ENCODE data around the gene ZBTB45.
A peak's percentile ranks its signal among the peaks of the same experiment; 100 is the strongest.

Gene ZBTB45

DNA sequence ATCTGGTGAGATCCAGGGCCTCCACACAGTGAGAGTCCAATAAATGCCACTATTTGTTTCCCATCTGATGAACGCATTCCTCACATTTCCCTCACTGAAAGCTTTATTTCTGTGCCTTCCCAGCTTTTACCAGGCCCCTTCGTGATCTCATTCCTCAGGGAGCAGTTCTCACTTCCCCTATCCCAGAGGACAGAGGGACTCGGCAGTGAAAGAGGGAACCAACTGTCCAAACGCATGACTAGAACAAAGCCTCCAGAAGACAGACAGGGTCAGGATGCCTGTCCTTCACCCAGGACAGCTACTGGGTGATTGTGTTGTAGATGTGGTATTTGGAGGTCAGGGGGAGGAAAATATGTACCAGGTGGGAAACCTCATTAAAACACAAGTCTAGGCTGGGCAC, 2.0 kb upstream of the ZBTB45 start:
- no peak for DNase-seq (ENCODE audit: low read depth)
- no peak overlapping the region for H3K4me3 ChIP-seq (ENCODE audit: low read length)
- TF ChIP-seq, protein P1, sequence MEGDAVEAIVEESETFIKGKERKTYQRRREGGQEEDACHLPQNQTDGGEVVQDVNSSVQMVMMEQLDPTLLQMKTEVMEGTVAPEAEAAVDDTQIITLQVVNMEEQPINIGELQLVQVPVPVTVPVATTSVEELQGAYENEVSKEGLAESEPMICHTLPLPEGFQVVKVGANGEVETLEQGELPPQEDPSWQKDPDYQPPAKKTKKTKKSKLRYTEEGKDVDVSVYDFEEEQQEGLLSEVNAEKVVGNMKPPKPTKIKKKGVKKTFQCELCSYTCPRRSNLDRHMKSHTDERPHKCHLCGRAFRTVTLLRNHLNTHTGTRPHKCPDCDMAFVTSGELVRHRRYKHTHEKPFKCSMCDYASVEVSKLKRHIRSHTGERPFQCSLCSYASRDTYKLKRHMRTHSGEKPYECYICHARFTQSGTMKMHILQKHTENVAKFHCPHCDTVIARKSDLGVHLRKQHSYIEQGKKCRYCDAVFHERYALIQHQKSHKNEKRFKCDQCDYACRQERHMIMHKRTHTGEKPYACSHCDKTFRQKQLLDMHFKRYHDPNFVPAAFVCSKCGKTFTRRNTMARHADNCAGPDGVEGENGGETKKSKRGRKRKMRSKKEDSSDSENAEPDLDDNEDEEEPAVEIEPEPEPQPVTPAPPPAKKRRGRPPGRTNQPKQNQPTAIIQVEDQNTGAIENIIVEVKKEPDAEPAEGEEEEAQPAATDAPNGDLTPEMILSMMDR (conservative IDR thresholded peaks at IDR 0.05; ENCODE audit: low read depth, low read length) = no peak

DNA sequence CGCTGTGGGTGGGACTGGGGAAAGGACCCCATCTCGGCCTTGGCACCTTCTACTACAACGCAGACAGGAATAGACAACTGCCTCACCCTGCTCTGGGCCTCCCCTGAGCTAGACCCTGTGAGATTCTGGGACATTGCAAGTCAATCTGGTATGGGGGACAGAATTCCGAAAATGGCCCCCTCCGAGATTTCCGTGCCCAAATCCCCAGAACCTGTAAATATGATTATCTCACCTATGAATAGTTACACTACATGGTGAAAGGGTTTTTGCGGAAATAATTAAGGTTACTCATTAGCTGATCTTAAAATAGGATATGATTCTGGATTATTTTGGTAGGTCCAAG, 618 bp upstream of the ZBTB45 start:
- TF ChIP-seq, protein P1 (conservative IDR thresholded peaks at IDR 0.05; ENCODE audit: low read depth, low read length) = no peak
- no peak for DNase-seq (ENCODE audit: low read depth)
- H3K4me3 ChIP-seq (ENCODE audit: low read length) = peak overlapping the region; percentile 81

DNA sequence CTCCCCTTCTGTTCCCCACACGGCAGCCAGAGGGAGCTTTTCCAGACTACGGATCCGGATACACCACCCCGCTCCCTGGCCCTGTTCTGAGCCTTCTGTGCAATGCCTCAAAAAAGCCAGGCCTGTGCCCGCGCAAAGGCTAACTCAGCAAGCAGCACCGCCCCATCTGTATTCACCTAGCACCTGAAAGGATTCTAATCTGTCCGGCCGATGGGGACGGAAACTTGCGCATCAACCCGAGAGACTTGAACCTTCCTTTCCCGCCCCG, 589 bp downstream of the ZBTB45 start:
- peak; percentile 42 for DNase-seq (ENCODE audit: low read depth)
- TF ChIP-seq, protein P1 (conservative IDR thresholded peaks at IDR 0.05; ENCODE audit: low read depth, low read length) = peak; percentile 86
- H3K4me3 ChIP-seq (ENCODE audit: low read length) = peak overlapping the region; percentile 81

DNA sequence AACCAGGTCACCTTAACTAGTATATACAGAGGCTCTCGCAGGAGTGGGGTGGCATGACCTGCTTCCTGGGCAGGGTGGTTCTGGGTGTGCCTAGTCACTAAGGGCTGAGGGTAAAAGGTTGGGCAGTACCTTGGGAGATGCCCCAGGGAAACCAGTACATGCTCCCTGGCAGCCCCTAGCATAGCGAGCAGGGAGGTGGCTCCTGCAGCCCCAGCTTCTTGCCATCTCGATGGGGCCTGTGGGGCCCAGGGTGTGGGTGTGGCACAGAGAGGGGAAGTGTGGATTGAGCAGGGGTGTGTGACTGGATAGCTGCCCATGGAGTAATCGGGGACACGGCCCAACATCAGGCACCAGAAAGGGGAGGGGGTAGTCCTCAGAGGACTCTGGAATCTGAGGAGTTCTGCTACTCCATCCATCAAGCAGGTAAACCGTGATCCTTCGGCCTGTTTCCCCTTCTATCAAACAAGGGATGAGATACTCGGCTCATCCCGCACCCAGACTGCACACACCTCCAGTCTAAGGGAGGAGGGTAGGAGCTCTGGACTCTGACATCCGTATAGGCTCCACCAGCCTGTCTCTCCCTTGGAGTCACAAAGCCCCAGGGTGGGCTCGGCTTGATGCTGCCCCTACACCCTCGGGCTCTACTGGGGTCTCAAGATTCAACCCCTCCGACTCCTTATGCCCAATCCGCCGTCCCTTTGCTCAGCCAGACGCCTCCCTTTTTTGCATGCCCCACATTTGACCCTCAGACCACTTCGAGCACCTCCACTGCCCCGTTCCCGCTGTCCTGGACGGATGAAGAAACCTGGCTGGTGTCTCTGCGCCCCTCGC, 1.1 kb downstream of the ZBTB45 start:
- H3K4me3 ChIP-seq (ENCODE audit: low read length) = peak overlapping the region; percentile 81
- no peak for DNase-seq (ENCODE audit: low read depth)
- TF ChIP-seq, protein P1 (conservative IDR thresholded peaks at IDR 0.05; ENCODE audit: low read depth, low read length) = no peak

DNA sequence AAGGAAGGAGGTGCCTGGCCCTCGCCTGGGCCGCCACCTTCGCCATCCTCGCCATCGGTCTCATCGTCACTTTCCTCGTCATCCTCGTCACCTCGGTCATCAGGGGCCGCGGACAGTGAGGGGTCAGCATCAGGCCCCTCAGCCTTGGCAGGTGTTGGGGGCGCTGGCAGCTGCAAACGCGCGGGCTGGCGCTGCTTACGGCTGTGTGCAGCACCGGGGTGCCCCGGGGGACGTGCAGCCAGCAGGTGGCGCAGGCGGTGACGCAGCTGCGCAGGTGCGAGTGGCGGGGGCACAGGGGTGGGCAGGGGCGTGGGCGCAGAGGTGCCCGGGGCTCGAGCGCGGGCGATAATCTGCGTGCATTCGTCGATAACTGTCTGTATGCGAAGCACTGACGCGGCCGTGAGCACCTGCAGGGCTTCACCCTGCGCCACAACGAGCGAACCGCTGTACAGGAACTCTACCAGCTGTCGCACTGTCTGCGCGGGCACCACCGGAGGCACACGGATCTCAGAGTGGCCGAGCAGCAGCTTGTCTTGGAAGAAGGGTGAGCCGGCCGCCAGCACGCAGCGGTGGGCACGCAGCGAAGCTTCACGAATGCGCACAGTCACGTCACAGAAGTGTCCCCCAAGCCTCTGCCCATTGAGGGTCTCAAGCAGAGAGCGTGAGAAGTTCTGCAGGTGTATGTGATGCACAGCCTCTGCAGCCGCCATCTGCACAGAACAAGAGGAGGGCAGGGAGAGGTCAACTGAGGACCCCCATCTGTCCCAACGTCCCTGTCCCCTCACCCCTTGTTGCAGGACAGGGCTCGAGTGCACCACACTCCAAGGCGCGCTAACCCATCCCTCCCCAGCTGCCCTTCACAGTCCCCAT, 2.4 kb downstream of the ZBTB45 start:
- no peak overlapping the region for H3K4me3 ChIP-seq (ENCODE audit: low read length)
- TF ChIP-seq, protein P1 (conservative IDR thresholded peaks at IDR 0.05; ENCODE audit: low read depth, low read length) = peak; percentile 3
- no peak for DNase-seq (ENCODE audit: low read depth)

DNA sequence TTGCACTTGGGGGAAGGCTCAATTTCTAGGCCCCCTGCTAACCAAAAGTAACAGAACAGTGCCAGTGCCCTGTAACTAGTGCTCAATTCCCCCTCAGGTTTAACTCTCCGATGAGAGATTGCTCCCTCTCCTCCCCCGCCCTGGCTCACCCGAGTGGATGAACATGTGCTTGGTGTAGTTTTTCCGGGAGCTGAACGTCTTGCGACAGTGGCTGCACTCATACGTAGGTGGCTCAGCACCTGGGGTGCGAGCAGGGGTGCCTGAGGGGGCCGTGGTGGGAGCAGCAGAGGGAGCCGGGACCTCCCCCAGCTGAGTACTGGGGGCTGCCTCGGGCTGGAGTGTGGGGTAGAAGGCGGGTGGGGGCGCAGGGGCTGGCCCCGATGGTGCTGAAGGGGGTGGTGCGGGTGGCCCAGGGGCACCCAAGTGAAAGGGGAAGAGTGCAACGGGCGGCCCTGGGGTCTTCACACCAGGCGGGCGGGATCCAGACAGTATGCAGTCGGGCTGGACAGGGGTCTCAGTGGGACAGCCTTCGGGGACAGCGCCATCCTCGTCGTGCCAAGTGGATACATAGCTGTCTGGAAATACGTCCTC, 3.3 kb downstream of the ZBTB45 start:
- TF ChIP-seq, protein P1 (conservative IDR thresholded peaks at IDR 0.05; ENCODE audit: low read depth, low read length) = no peak
- no peak for DNase-seq (ENCODE audit: low read depth)
- no peak overlapping the region for H3K4me3 ChIP-seq (ENCODE audit: low read length)

Data from retinal pigment epithelial cell (primary cell).